NAMALWA (cell line): Measurements from ENCODE around the gene ASPG.

Source experiments
- DNase-seq: peaks from one replicate; pipeline ENCODE4 v3.0.0-alpha.2; 2015; ENCODE audit warnings: low spot score

Gene ASPG

DNA sequence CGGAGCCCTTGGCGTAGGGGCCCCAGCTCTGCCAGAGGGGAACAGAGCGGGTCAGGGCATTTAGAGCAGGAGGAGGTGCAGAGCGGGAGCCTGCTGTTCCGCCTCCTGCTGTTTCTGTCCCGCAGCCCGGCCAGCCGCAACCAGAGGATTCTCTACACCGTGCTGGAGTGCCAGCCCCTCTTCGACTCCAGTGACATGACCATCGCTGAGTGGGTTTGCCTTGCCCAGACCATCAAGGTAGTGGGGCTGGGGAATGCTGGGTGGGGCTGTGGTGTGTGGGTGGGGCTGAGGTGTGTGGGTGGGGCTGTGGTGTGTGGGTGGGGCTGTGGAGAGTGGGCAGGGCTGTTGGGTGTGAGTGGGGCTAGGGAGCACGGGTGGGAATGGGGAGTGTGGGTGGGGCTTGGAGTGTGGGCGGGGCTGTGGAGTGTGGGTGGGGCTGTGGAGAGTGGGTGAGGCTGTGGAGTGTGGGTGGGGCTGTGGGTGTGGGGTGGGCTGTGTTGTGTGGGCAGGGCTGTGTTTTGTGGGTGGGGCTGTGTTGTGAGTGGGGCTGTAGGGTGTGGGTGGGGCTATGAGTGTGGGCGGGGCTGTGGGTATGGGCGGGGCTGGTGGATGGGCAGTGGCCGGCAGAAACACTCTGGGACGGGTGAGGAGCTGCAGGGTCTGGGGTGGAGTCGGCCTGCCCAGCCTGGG lies 8.0 kb downstream of the ASPG start:
- DNase-seq: no peak

DNA sequence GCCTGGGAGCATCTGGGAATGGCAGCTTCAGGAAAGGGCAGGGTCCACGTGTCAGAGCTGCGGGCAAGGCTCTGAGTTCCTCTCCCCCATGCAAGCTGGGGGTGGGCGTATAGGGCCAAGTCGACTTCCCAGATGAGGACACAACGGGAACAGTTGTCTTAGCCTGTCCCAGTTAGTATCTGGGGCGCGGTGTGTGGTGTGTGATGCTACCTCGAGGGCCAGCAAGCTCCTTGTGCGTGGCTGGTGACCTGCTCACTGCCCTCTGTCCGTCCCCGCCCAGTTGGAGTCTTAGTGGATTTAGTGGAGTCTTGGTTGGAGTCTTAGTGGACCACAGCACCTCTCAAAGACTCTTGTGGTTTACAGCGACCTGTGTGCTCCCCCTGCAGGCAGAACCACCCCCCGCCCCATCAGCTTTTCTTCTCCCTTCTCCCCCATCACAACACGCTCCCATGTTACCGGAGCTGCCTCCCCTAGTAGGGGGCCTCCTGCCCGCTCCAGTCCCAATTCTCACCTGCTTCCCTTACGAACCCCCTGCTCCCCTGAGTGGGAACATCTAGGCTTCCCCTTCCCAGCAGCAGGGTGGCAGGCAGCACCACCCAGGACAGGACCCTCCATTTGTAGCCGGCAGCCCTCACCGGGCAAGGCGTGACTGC lies 8.7 kb downstream of the ASPG start:
- DNase-seq: no peak

DNA sequence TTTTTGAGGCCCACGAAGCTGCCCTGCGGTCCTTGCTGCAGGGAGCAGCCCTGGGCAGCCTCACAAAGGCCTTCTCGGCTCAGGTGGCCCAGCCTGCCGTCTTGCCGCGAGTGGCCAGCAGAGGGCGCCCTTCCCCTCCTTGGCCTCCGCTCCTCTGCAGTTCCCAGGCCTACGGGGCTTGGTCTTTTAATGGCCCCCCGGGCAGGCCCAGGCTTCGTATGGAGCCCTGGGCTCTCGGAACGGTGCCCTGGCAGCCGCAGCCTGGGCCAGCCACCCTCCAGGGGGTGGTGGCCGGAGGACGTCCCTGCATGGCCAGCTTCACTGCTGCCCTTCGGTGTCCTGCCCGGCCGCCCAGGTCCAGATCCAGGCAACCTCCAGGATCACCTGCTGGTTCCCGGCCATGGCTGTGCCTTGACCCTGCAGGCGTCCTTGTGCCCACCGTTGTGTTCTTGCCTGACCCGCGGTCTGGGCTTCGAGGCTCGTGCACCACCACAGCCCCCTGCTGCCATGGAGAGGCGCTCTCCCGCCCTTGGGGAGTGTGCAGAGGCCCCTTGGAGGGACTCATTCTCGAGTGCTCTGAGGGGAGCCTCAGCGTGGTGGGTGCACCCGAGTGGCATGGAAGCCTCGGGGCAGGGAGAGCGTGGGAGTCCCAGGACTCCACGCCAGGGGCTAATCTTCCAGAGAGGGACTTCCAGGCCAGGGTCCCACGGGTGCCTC lies 9.4 kb downstream of the ASPG start:
- peak; percentile 68 for DNase-seq

GRCh38 chr14:104095426-104096310 lies 10.2 kb downstream of the ASPG start:
- no peak for DNase-seq

- no peak for DNase-seq
Observed at GRCh38 chr14:104096318-104096717, 10.8 kb downstream of the ASPG start.

DNA sequence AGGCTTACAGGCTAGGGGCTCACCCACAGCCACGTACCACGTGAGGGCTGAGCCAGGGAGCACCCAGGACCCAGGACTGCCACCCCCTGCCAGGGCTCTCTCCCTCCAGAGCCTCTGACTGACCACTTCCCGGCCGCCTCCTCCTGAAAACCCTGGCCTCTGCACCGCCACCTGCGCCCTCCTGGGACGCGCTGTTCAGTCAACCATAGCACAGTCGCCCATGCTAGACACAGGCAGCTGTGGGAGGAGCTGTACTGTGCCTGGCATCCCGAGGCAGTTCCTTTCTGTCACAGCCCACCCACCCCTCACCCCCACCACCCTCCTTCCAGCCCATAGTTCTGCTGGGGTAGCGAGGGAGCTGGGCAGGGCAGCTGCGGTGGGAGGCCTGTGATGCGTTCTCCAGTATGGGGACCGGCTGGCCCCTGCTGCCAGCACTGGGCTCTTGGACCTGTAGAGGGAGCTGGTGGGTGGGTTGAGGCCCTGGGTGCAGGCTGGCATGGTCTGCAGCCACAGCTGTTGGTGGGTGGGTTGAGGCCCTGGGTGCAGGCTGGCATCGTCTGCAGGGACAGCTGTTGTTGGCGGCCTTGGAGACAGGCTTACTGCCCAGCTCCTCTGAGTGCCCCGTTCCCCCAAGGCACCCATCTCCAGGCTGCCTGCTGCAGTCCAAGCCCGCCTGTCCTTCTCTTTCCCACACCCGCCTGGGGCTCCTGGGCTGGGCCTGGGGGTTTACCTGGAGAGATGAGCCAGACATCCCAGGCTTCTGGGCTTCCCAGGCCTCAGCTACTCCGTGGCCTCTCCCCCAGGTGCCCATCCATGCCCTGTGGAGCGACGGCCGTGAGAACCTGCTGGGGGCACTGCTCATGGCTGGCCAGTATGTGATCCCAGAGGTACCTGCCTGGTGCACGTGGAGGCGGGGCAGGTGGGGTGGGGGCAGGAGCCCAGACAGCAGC lies 11.5 kb downstream of the ASPG start:
- DNase-seq: peak; percentile 39

GRCh38 chr14:104098272-104099095 lies 13.0 kb downstream of the ASPG start:
- DNase-seq: no peak

- DNase-seq: no peak
Observed at GRCh38 chr14:104099096-104100041, 13.9 kb downstream of the ASPG start.

- DNase-seq: no peak
Observed at GRCh38 chr14:104100171-104101085, 14.9 kb downstream of the ASPG start.

- no peak for DNase-seq
Observed at GRCh38 chr14:104101086-104101621, 15.7 kb downstream of the ASPG start.

DNA sequence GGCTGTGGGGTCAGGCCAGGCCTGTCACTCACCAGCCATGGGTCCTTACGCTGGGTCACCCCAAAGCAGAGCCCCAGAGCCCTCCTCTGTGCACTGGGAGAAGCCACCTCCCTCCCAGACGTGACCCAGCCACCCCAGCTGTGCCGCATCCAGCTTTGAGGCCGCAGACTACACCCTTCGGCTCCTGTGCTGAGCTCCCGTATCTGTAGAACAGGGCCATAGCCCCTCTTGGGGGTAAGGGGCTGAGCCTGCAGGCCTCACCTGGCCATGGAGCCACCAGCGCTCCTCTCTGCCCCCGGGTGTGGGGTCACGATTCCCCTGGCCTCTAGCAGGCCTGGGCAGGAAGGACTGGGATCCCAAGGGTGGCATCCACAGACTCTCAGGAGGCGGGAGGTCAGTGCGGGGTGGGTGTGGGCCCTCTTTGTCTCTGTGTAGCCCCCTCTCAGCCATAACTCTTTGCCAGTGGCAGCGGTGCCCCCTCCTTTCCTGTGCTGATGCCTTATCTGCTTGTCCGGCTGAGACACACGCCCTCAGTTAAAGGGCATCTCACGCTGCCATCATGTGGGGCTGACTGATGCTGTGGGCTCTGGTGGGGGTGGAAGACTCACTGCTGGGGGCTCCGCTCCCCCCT lies 16.3 kb downstream of the ASPG start:
- DNase-seq: no peak

- no peak for DNase-seq
Observed at GRCh38 chr14:104102282-104102914, 16.9 kb downstream of the ASPG start.

- DNase-seq: no peak
Observed at GRCh38 chr14:104103061-104103445, 17.6 kb downstream of the ASPG start.

DNA sequence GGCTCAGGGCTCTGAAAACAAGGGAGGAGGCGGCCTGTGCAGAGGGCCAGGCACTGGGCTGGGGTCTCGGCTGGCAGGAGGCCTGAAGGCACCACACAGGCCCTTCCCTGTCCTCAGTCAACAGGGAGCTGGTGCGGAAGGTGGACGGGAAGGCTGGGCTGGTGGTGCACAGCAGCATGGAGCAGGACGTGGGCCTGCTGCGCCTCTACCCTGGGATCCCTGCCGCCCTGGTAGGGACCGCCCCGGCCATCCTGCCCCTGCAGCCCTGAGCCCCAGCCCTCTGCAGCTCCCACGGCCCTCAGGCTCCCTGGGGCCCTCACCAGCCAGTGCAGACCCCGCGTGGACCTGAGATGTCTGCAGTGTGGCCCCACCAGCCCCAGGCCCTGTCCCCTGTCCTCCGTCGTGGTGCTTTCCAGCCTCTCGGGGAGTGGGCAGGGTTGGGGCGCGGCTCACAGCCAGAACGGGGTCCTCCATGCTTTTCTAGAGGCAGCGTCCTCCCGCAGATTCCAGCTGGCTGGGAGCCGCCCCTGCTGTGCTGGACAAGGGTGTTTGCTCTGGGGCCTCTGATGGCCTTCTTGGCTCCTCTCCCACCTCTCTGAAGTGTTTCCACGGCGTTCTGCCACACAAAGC lies 18.1 kb downstream of the ASPG start:
- no peak for DNase-seq

DNA sequence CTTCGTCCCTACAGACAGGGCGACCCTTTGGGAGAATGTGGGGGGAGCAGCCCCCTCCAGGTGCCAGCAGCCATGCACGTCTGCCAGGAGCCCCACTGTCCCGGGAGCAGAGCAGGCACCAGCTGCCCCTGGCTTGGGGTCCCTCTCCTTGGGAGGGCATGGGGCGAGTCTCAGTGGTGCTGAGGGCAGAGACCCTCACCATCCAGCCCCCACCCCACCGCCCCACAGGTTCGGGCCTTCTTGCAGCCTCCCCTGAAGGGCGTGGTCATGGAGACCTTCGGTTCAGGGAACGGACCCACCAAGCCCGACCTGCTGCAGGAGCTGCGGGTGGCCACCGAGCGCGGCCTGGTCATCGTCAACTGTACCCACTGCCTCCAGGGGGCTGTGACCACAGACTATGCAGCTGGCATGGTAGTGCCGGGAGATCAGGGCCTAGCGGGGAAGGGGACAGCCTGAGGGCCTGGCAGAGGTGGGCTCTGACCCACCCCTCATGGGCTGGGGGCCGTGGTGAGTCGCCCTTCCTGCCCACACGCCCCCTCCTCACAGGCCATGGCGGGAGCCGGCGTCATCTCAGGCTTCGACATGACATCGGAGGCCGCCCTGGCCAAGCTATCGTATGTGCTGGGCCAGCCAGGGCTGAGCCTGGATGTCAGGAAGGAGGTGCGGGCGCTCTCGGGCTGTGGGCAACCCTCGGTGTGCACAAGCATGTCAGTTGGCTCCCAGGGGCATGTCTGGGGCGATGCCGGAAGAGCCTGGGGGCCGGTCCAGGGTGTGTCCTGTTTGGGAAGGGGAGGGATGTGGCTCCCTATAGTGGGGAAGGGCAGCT lies 18.8 kb downstream of the ASPG start:
- DNase-seq: no peak
